Stimulated activated CD4-positive, alpha-beta T cell treated with anti-CD3 and anti-CD28 coated beads, Interleukin-15, amount 100 ng/mL, for 1 hour (primary cell): ENCODE measurements around the gene ENHO.
A peak's percentile ranks its signal among the peaks of the same experiment; 100 is the strongest.

Experiments
- DNase-seq, 2 donors: peaks; one replicate each; pipeline ENCODE4 v3.0.0-alpha.2; 2020; ENCODE audit warnings: low read depth in 1 of 2, low spot score in 1 of 2

The ENHO gene

GRCh38 chr9:34522971-34523797 is at the start of gene ENHO:
Gene ENHO (minus strand): TSS chr9:34522990. CDS start chr9:34521695, 1,295 bp downstream.
- DNase-seq: peak; percentile 83 to 88

- DNase-seq: no peak
Observed at GRCh38 chr9:34572092-34572491, 49.3 kb upstream of the ENHO start.

GRCh38 chr9:34571481-34571810 is 48.7 kb upstream of the ENHO start:
- DNase-seq: no peak

- no peak for DNase-seq
Observed at GRCh38 chr9:34570809-34571480, 48.2 kb upstream of the ENHO start.

GRCh38 chr9:34570376-34570775 is 47.6 kb upstream of the ENHO start:
- no peak for DNase-seq

- no peak for DNase-seq
Observed at GRCh38 chr9:34568774-34569173, 46.0 kb upstream of the ENHO start.

- DNase-seq: no peak
Observed at GRCh38 chr9:34568133-34568532, 45.3 kb upstream of the ENHO start.

GRCh38 chr9:34566972-34567371 is 44.2 kb upstream of the ENHO start:
- no peak for DNase-seq

- no peak for DNase-seq
Observed at GRCh38 chr9:34566322-34566721, 43.5 kb upstream of the ENHO start.

- no peak for DNase-seq
Observed at GRCh38 chr9:34565856-34566255, 43.1 kb upstream of the ENHO start.

- DNase-seq: no peak
Observed at GRCh38 chr9:34564617-34565016, 41.8 kb upstream of the ENHO start.

- DNase-seq: no peak
Observed at GRCh38 chr9:34563262-34563661, 40.5 kb upstream of the ENHO start.

GRCh38 chr9:34562135-34562745 is 39.5 kb upstream of the ENHO start:
- DNase-seq: peak in 1 of 2 donors; percentile 6

- DNase-seq: no peak
Observed at GRCh38 chr9:34560599-34561214, 37.9 kb upstream of the ENHO start.

GRCh38 chr9:34559624-34560455 is 37.0 kb upstream of the ENHO start:
- no peak for DNase-seq

GRCh38 chr9:34558919-34559623 is 36.3 kb upstream of the ENHO start:
- no peak for DNase-seq

- no peak for DNase-seq
Observed at GRCh38 chr9:34558364-34558763, 35.6 kb upstream of the ENHO start.

- DNase-seq: no peak
Observed at GRCh38 chr9:34557426-34558321, 34.9 kb upstream of the ENHO start.

GRCh38 chr9:34556949-34557348 is 34.2 kb upstream of the ENHO start:
- DNase-seq: no peak
